HG03175 (cell line): Measurements from ENCODE around the gene CCDC88B.
A peak's percentile ranks its signal among the peaks of the same experiment; 100 is the strongest.
"Not testable (repeated sequence)": the region's sequence is repeated elsewhere in the genome, so short reads cannot be mapped to it uniquely, and the experiment has no call there.

Source experiments
- ATAC-seq: cut with Tn5 transposase; IDR thresholded peaks from one replicate; pipeline ENCODE4 v1.9.1; 2021; ENCODE audit warnings: mild to moderate bottlenecking, moderate library complexity; ENCODE audit not compliant: unreplicated experiment

Gene CCDC88B

DNA sequence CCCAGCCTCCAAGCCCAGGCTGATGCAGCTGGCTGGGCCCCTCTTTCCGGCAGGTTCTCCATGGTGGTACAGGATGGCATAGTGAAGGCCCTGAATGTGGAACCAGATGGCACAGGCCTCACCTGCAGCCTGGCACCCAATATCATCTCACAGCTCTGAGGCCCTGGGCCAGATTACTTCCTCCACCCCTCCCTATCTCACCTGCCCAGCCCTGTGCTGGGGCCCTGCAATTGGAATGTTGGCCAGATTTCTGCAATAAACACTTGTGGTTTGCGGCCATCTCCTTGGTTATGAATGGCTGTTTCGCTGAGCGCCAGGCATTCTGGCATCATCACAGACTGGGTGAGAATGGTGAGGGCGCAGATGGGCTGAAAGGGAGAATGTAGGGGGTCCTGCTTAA is 18.5 kb upstream of the CCDC88B start:
- no peak for ATAC-seq

DNA sequence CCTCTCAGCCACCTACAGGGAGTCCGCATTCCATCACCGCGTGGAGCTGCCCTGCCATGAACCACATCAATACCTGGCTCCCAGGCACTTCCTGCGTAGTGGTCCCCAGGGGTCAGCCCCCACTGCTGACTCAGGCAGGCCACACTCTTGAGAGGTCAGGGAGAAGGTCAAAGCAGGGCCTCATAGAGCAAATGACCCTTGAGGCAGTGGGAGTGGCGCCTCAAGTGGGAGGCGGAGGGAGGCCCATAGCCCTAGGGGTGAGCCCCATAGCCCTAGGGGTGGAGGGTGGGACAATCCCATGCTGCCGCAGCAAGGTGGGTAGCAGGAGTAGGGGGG is 17.1 kb upstream of the CCDC88B start:
- ATAC-seq = no peak

DNA sequence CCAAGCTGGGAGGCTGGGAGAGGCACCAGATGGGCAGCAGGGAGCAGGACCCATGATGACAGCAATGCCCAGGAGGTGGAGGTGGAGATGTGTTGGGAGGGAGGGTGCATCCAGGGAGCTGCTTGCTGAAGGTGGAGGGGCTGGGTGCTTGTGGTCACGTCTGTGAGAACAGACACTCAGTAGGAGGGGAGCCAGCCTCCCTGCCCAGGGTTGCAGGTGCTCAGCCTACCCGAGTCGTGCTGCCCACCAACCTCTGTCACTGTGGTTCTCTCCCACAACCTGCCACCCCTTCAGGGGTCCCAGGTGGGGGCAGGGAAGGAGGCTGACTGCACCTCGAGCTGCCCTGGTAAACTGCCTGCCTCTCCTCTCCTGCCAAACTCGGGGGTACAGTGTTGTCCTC is 16.6 kb upstream of the CCDC88B start:
- no peak for ATAC-seq

DNA sequence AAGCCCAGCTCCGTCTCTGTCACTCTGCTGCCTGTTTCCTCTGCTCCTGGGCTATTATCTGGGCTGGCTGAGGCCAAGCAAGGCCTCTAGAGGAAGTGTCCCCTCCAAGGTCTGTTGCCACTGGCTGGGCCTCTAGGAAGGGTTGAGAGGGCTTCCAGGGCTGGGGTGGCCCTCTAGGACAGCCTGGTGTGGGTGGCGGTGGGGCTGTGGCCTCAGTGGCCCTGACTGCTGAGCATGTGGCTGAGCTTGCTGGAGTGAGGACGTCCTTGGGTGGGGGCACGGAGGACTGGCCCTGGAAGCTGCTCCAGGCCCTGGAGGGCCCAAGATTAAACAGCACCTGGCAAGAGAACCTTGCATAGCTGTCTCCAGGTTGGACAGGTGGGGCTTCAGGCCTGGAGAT is 16.0 kb upstream of the CCDC88B start:
- ATAC-seq = not testable (repeated sequence)

DNA sequence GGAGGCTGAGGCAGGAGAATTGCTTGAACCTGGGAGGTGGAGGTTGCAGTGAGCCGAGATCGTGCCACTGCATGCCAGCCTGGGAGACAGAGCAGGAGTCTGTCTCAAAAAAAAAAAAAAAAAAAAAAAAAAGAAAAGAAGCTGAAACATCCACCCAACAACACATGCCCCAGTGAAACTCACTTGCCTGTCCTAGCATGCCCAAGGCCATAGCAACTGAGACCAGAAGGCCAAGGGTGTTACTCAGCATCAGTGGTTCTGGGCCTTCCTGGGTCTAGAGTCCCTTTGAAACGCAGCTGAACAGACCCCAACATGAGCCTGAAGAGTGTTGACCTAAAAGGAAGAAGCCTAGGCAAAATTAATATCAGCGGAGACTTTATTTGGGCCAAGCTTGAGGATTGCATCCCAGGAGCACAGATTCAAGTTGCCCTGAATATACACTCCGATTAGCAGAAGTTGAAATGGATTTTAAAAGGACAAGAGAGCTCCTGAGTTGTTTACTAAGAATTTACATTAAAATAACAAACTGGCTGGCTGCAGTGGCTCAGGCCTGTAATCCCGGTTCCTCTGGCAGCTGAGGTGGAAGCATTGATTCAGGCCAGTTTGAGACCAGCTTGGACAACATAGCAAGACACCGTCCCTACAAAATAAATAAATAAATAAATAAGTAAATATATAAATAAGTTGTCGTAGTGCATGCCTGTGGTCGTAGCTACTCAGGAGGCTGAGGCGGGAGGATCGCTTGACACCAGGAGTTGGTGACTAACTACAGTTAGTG is 15.1 kb upstream of the CCDC88B start:
- ATAC-seq = no peak

DNA sequence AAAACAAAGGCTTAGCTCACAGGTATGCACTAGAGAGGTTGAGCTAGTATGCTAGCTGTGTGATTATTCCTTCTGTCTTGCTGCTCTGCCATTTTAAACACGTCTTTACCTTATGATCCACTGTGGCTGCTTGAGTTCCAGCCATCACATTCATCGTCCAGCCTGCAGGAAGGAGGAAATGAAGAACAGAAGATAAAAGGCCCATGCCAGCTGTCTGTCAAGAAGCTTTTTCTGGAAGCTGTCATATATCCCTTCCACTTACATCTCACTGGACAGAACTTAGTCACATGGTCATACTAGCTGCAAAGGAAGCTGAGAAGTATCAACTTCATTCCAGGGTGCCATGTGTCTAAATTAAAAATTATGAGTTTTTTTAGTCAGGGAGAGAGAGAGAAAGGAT is 12.6 kb upstream of the CCDC88B start:
- ATAC-seq = no peak

DNA sequence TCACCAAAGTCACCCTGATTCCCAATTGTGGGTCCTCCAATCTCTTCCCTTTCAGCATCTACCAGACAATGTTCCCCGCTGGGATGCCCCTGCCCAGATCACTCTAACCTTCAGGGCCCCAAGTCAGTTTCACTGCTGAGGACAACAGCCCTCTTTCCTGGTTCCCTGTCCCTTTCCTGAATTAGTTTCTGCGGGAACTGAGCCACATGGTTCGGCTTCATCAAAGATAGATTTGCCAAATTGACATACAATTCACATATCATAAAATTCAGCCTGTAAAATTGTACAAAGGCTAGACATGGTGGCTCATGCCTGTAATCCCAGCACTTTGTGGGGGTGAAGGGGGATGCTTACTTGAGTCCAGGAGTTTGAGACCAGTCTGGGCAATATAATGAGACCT is 12.0 kb upstream of the CCDC88B start:
- ATAC-seq = no peak

DNA sequence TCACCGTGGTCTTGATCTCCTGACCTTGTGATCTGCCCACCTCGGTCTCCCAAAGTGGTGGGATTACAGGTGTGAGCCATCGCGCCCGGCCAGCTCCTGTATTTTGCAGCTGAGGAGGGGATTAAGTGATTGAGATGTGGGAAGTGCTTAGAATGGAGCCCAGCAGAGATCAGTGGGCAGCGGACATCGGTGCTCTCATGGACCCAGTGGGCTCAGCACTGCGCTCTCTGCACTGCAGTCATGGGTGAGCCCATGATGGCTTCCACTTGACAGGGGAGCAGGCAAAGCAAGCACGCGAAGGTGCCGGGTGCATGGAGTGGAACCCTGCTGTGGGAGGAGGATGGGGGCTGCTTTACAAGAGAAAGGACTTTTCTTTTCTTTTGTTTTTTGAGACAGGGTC is 9.1 kb upstream of the CCDC88B start:
- ATAC-seq = no peak

DNA sequence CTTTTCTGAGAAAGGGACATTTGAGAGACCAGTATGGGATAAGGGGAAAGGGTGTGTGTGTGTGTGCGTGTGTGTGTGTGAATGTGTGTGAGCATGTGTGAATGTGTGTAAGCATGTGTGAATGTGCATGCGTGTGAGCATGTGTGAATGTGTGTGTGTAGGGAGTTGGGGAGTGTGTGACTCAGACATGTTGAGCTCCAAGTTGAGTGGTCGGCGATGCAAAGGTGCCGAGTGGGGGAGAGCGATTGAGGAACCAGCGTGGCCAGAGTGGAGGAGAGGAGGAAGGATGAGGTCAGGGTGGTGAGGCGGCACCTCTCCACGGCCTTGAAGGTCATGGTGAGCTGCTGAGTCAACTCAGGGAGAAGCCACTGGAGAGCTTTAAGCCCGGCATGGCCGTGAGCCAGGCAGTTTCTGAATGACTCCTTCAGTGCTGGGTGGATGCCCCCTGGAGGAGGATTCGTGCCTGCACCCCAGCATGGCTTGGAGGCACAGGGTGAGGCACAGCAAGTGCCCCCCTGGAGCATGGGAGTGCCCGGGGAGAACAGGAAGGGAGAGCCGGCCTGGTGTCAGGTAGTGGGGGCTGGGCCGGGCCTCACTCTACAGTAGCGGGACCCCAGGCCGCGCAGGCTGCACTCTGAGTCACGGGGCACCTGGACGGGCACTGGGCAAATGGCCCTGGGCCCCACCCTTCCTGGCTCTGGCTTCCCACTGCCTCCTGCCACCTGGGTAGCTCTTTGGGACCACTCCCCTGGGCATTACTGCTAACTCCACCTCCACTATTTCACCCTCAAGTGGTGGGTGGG is 8.2 kb upstream of the CCDC88B start:
- peak; percentile 59 for ATAC-seq

DNA sequence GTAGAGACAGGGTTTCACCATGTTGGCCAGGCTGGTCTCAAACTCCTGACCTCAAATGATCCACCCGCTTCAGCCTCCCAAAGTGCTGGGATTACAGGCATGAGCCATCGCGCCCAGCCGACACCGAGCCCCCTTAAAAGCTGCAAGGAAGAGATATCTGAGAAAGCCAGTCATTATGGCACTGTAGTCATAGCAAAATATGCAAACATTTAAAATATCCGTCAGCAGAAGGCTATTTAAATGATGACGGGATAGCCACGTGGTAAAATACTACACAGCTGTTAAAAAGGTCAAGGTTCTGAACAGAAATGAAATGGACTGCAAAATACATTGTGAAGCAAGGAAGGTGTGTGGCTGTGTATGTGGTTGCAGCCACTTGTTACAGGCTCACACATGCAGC is 6.4 kb upstream of the CCDC88B start:
- no peak for ATAC-seq

DNA sequence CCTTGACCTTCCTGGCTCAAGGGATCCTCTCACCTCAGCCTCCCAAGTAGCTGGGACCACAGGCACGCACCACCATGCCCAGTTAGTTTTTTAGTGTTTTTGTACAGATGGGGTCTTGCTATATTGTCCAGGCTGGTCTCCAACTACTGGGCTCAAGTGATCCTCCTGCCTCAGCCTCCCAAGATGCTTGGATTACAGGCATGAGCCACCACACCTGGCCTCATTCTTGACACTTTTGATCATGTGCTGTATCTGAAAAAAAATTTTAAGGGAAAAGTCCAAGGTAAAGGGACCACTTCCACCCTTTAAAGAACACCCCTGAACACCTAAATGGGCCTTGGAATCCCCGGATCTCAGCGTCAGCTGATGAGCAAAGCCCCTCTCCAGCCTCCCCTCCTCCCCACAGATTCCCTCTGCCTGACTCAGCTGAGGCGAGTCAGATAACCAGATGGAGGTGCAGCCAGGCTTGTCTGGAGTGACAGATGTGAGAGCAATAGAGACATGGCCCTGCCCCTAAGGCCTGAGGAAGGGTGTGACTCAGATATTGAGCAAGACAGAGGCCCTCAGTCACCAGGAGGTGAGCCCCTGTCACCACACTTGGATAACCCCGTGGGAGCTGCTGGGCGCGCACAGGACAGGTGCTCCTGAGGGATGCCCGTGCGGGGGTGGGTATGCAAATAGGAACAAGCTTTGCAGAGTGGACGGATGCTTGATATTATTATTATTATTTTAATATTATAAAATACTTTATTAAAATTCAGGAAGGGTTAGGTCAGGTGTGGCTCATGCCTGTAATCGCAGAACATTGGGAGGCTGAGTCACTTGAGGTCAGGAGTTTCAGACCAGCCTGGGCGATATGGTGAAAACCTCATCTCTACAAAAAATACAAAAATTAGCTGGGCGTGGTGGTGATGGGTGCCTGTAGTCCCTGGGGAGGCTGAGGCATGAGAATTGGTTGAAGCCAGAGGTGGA is 5.0 kb upstream of the CCDC88B start:
- ATAC-seq = peak; percentile 71

DNA sequence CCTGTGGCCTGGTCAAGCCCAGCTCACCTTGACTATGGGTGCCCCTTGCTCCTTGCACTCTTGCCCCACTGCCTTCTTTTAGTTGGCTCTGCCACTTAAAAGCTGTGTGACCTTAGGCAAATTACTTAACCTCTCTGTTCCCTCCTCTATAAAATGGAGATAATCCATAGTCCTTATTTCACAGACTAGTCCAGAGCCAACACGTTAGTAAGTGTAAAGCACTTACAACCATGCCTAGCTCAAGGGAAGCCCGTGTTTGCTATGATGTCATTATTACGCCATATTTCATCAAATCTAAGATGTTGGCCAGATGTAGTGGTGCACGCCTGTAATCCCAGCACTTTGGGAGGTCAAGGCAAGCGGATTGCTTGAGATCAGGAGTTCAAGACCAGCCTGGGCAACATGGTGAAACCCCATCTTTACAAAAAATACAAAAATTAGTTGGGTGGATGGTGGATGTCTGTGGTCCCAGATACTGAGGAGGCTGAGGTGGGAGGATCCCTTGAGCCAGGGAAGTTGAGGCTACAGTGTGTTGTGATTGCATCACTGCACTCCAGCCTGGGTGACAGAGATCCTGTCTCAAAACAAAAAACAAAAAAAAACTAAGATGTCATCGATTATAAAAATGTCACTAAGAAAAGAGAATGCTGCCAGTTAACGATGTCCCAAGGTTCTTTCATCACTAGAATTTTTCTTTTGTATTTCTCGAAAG is 2.3 kb upstream of the CCDC88B start:
- no peak for ATAC-seq

DNA sequence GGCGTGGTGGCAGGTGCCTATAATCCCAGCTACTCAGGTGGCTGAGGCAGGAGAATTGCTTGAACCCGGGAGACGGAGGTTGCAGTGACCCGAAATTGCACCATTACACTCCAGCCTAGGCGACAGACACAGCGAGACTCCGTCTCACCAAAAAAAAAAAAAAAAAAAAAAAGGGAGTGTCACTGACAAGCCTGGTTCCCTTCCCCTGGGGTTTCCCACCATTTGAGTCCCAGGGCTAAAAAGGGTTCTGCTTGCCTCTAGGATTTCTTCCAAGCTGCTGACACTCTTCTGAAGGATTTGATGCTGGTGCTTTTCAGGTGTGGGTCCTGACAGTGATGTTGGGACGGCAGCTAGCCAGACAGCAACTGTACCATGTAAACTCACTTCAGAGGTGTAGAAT is 1.3 kb upstream of the CCDC88B start:
- no peak for ATAC-seq

DNA sequence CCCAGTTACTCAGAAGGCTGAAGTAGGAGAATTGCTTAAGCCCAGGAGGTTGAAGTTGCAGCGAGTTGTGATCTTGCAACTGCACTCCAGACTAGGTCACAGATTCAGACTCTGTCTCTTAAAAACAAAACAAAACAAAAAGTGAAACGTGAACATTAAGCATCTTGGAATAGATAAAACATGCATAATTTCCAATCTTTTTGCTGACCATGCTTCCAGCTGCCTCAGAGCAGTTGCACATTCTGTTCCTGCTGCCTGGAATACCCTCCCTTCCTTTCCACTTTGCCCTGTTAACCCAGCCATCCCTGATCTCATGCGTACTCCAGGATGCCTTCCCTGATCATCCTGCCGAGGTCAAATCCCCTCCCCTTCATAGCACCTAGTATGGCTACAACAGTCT is 718 bp upstream of the CCDC88B start:
- ATAC-seq = no peak

DNA sequence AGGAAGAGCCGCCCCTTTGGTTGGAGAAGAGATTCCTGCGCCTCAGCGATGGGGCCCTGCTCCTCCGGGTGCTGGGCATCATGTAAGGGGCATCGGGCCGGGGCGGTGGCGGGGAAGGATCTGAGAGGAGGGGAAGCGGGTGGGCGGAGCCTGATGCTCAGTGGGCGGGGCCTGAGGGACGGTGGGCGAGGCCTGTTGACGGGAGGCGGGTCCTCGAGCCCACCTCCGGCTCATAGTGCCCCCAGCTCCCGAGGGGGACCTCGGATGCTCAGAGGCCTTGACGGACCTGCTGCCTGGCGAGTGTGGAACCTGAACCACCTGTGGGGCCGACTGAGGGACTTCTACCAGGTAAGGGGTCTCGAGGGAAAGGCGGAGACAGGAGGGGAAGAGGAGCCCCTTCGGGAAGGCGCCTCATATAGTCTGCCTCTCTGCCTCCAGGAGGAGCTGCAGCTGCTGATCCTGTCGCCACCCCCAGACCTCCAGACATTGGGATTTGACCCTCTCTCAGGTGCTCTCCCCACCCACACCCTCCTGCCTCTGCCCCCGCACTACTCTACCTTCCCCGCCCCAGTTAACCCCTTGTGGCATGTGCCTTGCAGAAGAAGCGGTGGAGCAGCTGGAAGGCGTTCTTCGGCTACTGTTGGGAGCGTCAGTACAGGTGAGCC is 799 bp downstream of the CCDC88B start:
- ATAC-seq = peak; percentile 45

DNA sequence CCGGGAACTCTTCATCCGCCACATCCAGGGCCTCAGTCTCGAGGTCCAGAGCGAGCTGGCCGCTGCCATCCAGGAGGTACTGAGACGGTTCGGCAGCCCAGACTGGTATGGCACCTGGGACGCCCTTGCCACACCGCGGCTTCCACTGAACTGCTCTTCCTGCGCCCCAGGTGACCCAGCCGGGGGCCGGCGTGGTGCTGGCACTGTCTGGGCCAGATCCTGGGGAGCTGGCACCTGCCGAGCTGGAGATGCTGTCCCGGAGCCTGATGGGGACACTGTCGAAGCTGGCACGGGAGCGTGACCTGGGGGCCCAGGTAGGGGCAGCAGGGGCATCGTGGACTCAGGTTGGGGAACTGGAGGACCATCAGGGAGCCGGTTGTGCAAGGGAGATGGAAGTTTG is 1.4 kb downstream of the CCDC88B start:
- ATAC-seq = no peak

DNA sequence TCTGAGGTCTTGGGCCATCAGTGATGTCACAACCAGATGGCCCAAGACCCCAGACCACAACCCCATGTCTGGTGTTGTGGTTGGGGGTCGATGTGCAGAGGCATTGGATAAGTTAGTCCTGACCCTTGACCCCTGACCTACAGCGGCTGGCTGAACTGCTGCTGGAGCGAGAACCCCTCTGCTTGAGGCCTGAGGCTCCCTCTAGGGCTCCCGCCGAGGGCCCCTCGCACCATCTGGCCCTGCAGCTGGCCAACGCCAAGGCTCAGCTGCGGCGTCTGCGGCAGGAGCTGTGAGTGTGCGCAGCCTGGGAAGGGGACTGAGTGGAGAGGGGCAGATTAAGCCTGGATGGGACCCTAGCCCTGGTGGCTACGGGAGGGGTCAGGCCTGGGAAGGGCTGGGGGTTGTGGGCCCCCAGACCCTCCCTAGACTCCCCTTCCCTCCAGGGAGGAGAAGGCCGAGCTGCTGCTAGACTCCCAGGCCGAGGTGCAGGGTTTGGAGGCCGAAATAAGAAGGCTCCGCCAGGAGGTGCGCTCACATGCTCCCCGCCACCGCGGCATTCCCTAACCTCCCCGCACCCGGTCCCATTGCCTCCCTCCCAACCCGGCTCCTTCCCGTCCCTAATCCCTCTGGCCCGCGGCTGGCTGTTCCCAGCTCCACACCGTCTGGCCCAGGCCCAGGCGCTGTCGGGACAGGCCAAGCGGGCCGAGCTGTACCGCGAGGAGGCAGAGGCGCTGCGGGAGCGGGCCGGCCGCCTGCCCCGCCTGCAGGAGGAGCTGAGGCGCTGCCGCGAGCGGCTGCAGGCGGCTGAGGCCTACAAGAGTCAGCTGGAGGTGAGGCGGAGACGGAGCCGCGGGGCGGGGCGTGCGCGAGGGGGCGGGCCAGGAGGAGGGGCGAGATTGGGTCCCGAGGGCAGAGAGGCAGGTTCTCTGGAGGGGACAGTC is 2.1 kb downstream of the CCDC88B start:
- peak; percentile 42 for ATAC-seq

DNA sequence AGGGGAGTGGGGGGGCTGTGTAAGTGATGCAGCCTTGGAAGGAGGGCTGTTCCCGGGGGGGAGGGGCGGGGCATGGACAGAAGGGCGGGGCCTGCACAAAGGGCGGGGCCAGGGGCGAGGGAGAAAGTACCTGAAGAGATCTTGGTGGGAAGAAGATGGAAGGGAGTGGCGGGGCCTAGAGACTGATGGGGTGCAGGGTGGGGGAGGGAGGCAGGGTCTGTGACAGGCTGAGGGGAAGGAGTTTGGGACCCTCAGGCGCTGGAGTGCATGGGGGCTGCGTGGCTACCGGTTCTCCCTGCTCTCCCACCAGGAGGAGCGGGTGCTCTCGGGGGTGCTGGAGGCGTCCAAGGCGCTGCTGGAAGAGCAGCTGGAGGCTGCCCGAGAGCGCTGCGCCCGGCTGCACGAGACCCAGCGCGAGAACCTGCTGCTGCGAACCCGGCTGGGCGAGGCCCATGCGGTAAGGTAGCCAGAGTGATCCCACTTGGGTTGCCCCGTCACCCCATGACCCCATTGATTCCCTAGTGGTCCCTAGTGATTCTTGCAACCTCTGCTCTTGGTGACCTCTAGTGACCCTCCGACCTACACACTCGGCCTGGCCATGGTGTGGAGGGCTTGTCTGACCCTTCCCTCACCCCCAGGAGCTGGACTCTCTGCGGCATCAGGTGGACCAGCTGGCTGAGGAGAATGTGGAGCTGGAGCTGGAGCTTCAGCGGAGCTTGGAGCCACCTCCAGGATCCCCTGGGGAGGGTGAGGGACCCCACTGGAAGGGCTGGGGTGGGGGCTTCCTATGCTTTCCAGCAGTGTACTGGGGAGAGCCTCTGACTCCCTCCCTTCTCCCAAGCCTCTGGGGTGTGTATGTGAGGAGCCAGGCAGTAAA is 3.1 kb downstream of the CCDC88B start:
- ATAC-seq = no peak
